Memory B cell (primary cell): ENCODE measurements around the gene ZNF275.

Source experiments
- ATAC-seq: fragments of 150-1000 bp; cut with Tn5 transposase; 2 replicates; pipeline ENCODE4 v1.10.0; 2021; ENCODE audit warnings: low read depth, mild to moderate bottlenecking, moderate library complexity
- DNase-seq, 2 donors: peaks; one replicate each; pipeline ENCODE4 v3.0.0; 2022; ENCODE audit warnings: low spot score in 2 of 2
- H3K27ac Mint-ChIP-seq: one replicate; pipeline ENCODE4 v1.8.0; 2022; ENCODE audit warnings: mild to moderate bottlenecking, moderate library complexity, mixed read lengths
- H3K27me3 Mint-ChIP-seq: one replicate; pipeline ENCODE4 v1.8.0; 2022; ENCODE audit warnings: mixed read lengths
- H3K36me3 Mint-ChIP-seq: one replicate; pipeline ENCODE4 v1.8.0; 2022; ENCODE audit warnings: mild to moderate bottlenecking, mixed read lengths
- H3K4me1 Mint-ChIP-seq: one replicate; pipeline ENCODE4 v1.8.0; 2022; ENCODE audit warnings: mixed read lengths
- H3K4me3 Mint-ChIP-seq: one replicate; pipeline ENCODE4 v1.8.0; 2022; ENCODE audit warnings: mild to moderate bottlenecking, moderate library complexity, mixed read lengths
- H3K9me3 Mint-ChIP-seq: one replicate; pipeline ENCODE4 v1.8.0; 2022; ENCODE audit warnings: mixed read lengths

ZNF275 gene

GRCh38 chrX:153357877-153358276 is 23.9 kb downstream of the ZNF275 start:
- Mint-ChIP-seq H3K4me1 (no peaks in the 10 kb centered on the region), H3K36me3 (peaks cover 1% of the 10 kb centered on the region), H3K4me3 (no peak overlapping the region), H3K27ac (no peak overlapping the region), H3K27me3 (no peaks in the 10 kb centered on the region), H3K9me3 (no peaks in the 10 kb centered on the region)
- DNase-seq (no peak), ATAC-seq (no peak)

- ATAC-seq: no peak
- no peaks in the 10 kb centered on the region for H3K27me3 Mint-ChIP-seq
- H3K4me3 Mint-ChIP-seq: no peak overlapping the region
- H3K36me3 Mint-ChIP-seq: peaks cover 1% of the 10 kb centered on the region
- DNase-seq: no peak
- H3K9me3 Mint-ChIP-seq: no peaks in the 10 kb centered on the region
- H3K27ac Mint-ChIP-seq: no peak overlapping the region
- no peaks in the 10 kb centered on the region for H3K4me1 Mint-ChIP-seq
These were observed 27.9 kb downstream of the ZNF275 start for GRCh38 chrX:153361781-153362397.

- H3K9me3 Mint-ChIP-seq: no peaks in the 10 kb centered on the region
- H3K27me3 Mint-ChIP-seq: peaks cover 4% of the 10 kb centered on the region
- H3K4me1 Mint-ChIP-seq: peaks cover 2% of the 10 kb centered on the region
- ATAC-seq: no peak
- peaks cover 4% of the 10 kb centered on the region for H3K36me3 Mint-ChIP-seq
- DNase-seq: no peak
- no peak overlapping the region for H3K27ac Mint-ChIP-seq
- H3K4me3 Mint-ChIP-seq: no peak overlapping the region
These were observed 31.7 kb downstream of the ZNF275 start for GRCh38 chrX:153365670-153366069.

GRCh38 chrX:153366119-153366518 is 32.2 kb downstream of the ZNF275 start:
- ATAC-seq (no peak), DNase-seq (no peak)
- Mint-ChIP-seq H3K36me3 (peaks cover 4% of the 10 kb centered on the region), H3K4me3 (no peak overlapping the region), H3K27ac (no peak overlapping the region), H3K4me1 (peaks cover 2% of the 10 kb centered on the region), H3K27me3 (peaks cover 6% of the 10 kb centered on the region), H3K9me3 (no peaks in the 10 kb centered on the region)

GRCh38 chrX:153366878-153367538 is 33.1 kb downstream of the ZNF275 start:
- Mint-ChIP-seq H3K9me3 (no peaks in the 10 kb centered on the region), H3K36me3 (peaks cover 4% of the 10 kb centered on the region), H3K27ac (no peak overlapping the region), H3K4me3 (no peak overlapping the region), H3K4me1 (peaks cover 2% of the 10 kb centered on the region), H3K27me3 (peaks cover 8% of the 10 kb centered on the region)
- no peak for ATAC-seq
- DNase-seq: no peak

GRCh38 chrX:153370293-153371055 is 36.5 kb downstream of the ZNF275 start:
- no peak for ATAC-seq
- Mint-ChIP-seq H3K27me3 (peaks cover 13% of the 10 kb centered on the region), H3K27ac (no peak overlapping the region), H3K4me1 (peaks cover 2% of the 10 kb centered on the region), H3K4me3 (no peak overlapping the region), H3K9me3 (no peaks in the 10 kb centered on the region), H3K36me3 (peaks cover 4% of the 10 kb centered on the region)
- DNase-seq: no peak

GRCh38 chrX:153371256-153371655 is 37.3 kb downstream of the ZNF275 start:
- Mint-ChIP-seq H3K36me3 (peaks cover 4% of the 10 kb centered on the region), H3K4me3 (no peak overlapping the region), H3K27ac (no peak overlapping the region), H3K9me3 (no peaks in the 10 kb centered on the region), H3K27me3 (peaks cover 13% of the 10 kb centered on the region), H3K4me1 (peaks cover 2% of the 10 kb centered on the region)
- ATAC-seq (no peak), DNase-seq (no peak)

- H3K36me3 Mint-ChIP-seq: peaks cover 4% of the 10 kb centered on the region
- H3K4me3 Mint-ChIP-seq: no peak overlapping the region
- peaks cover 15% of the 10 kb centered on the region for H3K27me3 Mint-ChIP-seq
- no peak overlapping the region for H3K27ac Mint-ChIP-seq
- H3K4me1 Mint-ChIP-seq: peaks cover 2% of the 10 kb centered on the region
- ATAC-seq (no peak), DNase-seq (no peak)
- H3K9me3 Mint-ChIP-seq: no peaks in the 10 kb centered on the region
These were observed 39.0 kb downstream of the ZNF275 start for GRCh38 chrX:153372949-153373348.

- no peak for ATAC-seq
- Mint-ChIP-seq H3K9me3 (no peaks in the 10 kb centered on the region), H3K4me3 (no peak overlapping the region), H3K27me3 (peaks cover 14% of the 10 kb centered on the region), H3K36me3 (peaks cover 3% of the 10 kb centered on the region), H3K27ac (no peak overlapping the region), H3K4me1 (peaks cover 2% of the 10 kb centered on the region)
- DNase-seq: no peak
These were observed 40.5 kb downstream of the ZNF275 start for GRCh38 chrX:153374426-153374825.

- Mint-ChIP-seq H3K27ac (no peak overlapping the region), H3K4me1 (peaks cover 1% of the 10 kb centered on the region), H3K36me3 (peaks cover 1% of the 10 kb centered on the region), H3K27me3 (peaks cover 11% of the 10 kb centered on the region), H3K9me3 (no peaks in the 10 kb centered on the region), H3K4me3 (no peak overlapping the region)
- ATAC-seq (no peak), DNase-seq (no peak)
These were observed 41.6 kb downstream of the ZNF275 start for GRCh38 chrX:153375571-153375970.

- no peak overlapping the region for H3K27ac Mint-ChIP-seq
- DNase-seq (no peak), ATAC-seq (no peak)
- peaks cover 7% of the 10 kb centered on the region for H3K27me3 Mint-ChIP-seq
- H3K4me1 Mint-ChIP-seq: no peaks in the 10 kb centered on the region
- H3K36me3 Mint-ChIP-seq: no peaks in the 10 kb centered on the region
- H3K9me3 Mint-ChIP-seq: no peaks in the 10 kb centered on the region
- no peak overlapping the region for H3K4me3 Mint-ChIP-seq
These were observed 43.8 kb downstream of the ZNF275 start for GRCh38 chrX:153377727-153378126.

GRCh38 chrX:153378607-153379006 is 44.7 kb downstream of the ZNF275 start:
- no peaks in the 10 kb centered on the region for H3K9me3 Mint-ChIP-seq
- no peak overlapping the region for H3K27ac Mint-ChIP-seq
- ATAC-seq: no peak
- H3K4me1 Mint-ChIP-seq: no peaks in the 10 kb centered on the region
- no peak overlapping the region for H3K4me3 Mint-ChIP-seq
- peaks cover 7% of the 10 kb centered on the region for H3K27me3 Mint-ChIP-seq
- H3K36me3 Mint-ChIP-seq: no peaks in the 10 kb centered on the region
- DNase-seq: no peak

- Mint-ChIP-seq H3K27ac (no peak overlapping the region), H3K27me3 (peaks cover 5% of the 10 kb centered on the region)
These were observed 45.6 kb downstream of the ZNF275 start for GRCh38 chrX:153379508-153379907.

GRCh38 chrX:153379971-153380581 is 46.1 kb downstream of the ZNF275 start:
- Mint-ChIP-seq H3K9me3 (no peaks in the 10 kb centered on the region), H3K4me3 (no peak overlapping the region), H3K27me3 (peaks cover 1% of the 10 kb centered on the region), H3K27ac (no peak overlapping the region), H3K4me1 (no peaks in the 10 kb centered on the region), H3K36me3 (no peaks in the 10 kb centered on the region)
- no peak for ATAC-seq
- no peak for DNase-seq

More at GRCh38 chrX:153379508-153379907, 45.6 kb downstream of the ZNF275 start:
- Mint-ChIP-seq H3K4me3 (no peak overlapping the region), H3K9me3 (no peaks in the 10 kb centered on the region), H3K4me1 (no peaks in the 10 kb centered on the region), H3K36me3 (no peaks in the 10 kb centered on the region)
- ATAC-seq: no peak
- DNase-seq: no peak
